GM23338 (cell line): ENCODE results near the gene ERBB4. TPM values are rescaled to one million over a fixed set of nuclear protein-coding genes. Genes with fewer than 3 reads are reported as not detected.

Experiments
- ATAC-seq: fragments of 200-7000 bp; cut with Tn5 transposase; 3 replicates; pipeline ENCODE4 v1.9.1; 2020
- DNase-seq: peaks from one replicate; pipeline ENCODE4 v3.0.0-alpha.2; 2015; ENCODE audit warnings: low spot score
- H2AFZ ChIP-seq: fragments of 200-600 bp; sonication (generic); 2 replicates; pipeline ENCODE4 v1.8.0; 2016; ENCODE audit warnings: antibody characterized with exemption, mild to moderate bottlenecking, moderate library complexity
- H3F3A ChIP-seq: fragments of 200-600 bp; sonication (generic); replicated peaks from 2 replicates; pipeline ENCODE4 v1.8.0; 2017; ENCODE audit warnings: antibody characterized with exemption, mixed run types, low read depth
- H3K27ac ChIP-seq: fragments of 200-600 bp; sonication (generic); 2 replicates; pipeline ENCODE4 v1.6.1; 2016; ENCODE audit warnings: low read depth
- H3K27me3 ChIP-seq: fragments of 200-600 bp; sonication (generic); 2 replicates; pipeline ENCODE4 v1.8.0; 2016; ENCODE audit warnings: mild to moderate bottlenecking, mixed run types, moderate library complexity; ENCODE audit not compliant: insufficient read depth
- H3K36me3 ChIP-seq: fragments of 200-600 bp; sonication (generic); 2 replicates; pipeline ENCODE4 v1.8.0; 2016; ENCODE audit warnings: mild to moderate bottlenecking; ENCODE audit not compliant: insufficient read depth
- H3K4me1 ChIP-seq: fragments of 200-600 bp; sonication (generic); 2 replicates; pipeline ENCODE4 v1.8.0; 2016; ENCODE audit warnings: mild to moderate bottlenecking, moderate library complexity; ENCODE audit not compliant: insufficient read depth
- H3K4me2 ChIP-seq: fragments of 200-600 bp; sonication (generic); 2 replicates; pipeline ENCODE4 v1.7.1; 2017; ENCODE audit warnings: mixed run types
- H3K4me3 ChIP-seq: fragments of 200-600 bp; sonication (generic); 2 replicates; pipeline ENCODE4 v1.6.1; 2016; ENCODE audit warnings: mixed run types
- H3K79me2 ChIP-seq: fragments of 200-600 bp; sonication (generic); replicated peaks from 2 replicates; pipeline ENCODE4 v1.8.0; 2017; ENCODE audit warnings: mild to moderate bottlenecking; ENCODE audit not compliant: insufficient read depth
- H3K9me2 ChIP-seq: fragments of 200-600 bp; sonication (generic); 2 replicates; pipeline ENCODE4 v1.8.0; 2017; ENCODE audit not compliant: insufficient read depth
- H4K20me1 ChIP-seq: fragments of 200-600 bp; sonication (generic); replicated peaks from 2 replicates; pipeline ENCODE4 v1.8.0; 2017; ENCODE audit warnings: mild to moderate bottlenecking; ENCODE audit not compliant: insufficient read depth
- H3K27ac Mint-ChIP-seq: 2 replicates; pipeline ENCODE4 v1.8.0; 2020; ENCODE audit warnings: inconsistent platforms, mild to moderate bottlenecking, moderate library complexity, mixed read lengths
- H3K27me3 Mint-ChIP-seq: 3 replicates; pipeline ENCODE4 v1.8.0; 2022; ENCODE audit warnings: low read depth, mild to moderate bottlenecking, moderate library complexity, mixed read lengths, inconsistent platforms; ENCODE audit not compliant: insufficient read depth, poor library complexity
- H3K36me3 Mint-ChIP-seq: 3 replicates; pipeline ENCODE4 v1.8.0; 2021; ENCODE audit warnings: low read depth, mild to moderate bottlenecking, inconsistent platforms, moderate library complexity, mixed read lengths
- H3K4me1 Mint-ChIP-seq: 3 replicates; pipeline ENCODE4 v1.8.0; 2020; ENCODE audit warnings: mild to moderate bottlenecking, inconsistent platforms, mixed read lengths
- H3K4me3 Mint-ChIP-seq: 3 replicates; pipeline ENCODE4 v1.8.0; 2021; ENCODE audit warnings: moderate library complexity, mild to moderate bottlenecking, inconsistent platforms, mixed read lengths
- H3K9me3 Mint-ChIP-seq: 3 replicates; pipeline ENCODE4 v1.8.0; 2020; ENCODE audit warnings: moderate library complexity, mild to moderate bottlenecking, inconsistent platforms, mixed read lengths
- ETS1 ChIP-seq: IDR thresholded peaks from 2 replicates; pipeline ENCODE4 v1.6.1; 2016; ENCODE audit warnings: antibody characterized with exemption
- JUNB ChIP-seq: IDR thresholded peaks from one replicate; pipeline ENCODE4 v1.6.1; 2016; ENCODE audit warnings: antibody characterized with exemption; ENCODE audit not compliant: unreplicated experiment
- POLR2AphosphoS5 ChIP-seq: IDR thresholded peaks from 2 replicates; pipeline ENCODE4 v1.6.1; 2016; ENCODE audit warnings: antibody characterized with exemption, low read depth
- polyA plus RNA-seq: library from polyadenylated mRNA; unstranded; fragments of >200 nt; fragmentation: Nextera tagmentation; extraction: Ambion mirVana; gene quantifications from 2 replicates; pipeline ENCODE4 v1.2.1, GENCODE V29; 2016
- total RNA-seq: library from RNA; depleted of rRNA; stranded (reverse); fragments of >200 nt; shearing (Covaris generic); gene quantifications from 2 replicates; pipeline ENCODE4 v1.2.3, GENCODE V29; 2014
- TF ChIP-seq, protein P1 (sequence below): fragments of 250-450 bp; sonication (Bioruptor Pico); IDR thresholded peaks from 2 replicates; pipeline ENCODE4 v1.5.0; 2020; ENCODE audit warnings: mild to moderate bottlenecking, moderate library complexity
- TF ChIP-seq, protein P2 (sequence below): IDR thresholded peaks from one replicate; pipeline ENCODE4 v1.6.1; 2018; ENCODE audit warnings: antibody characterized with exemption; ENCODE audit not compliant: unreplicated experiment

The ERBB4 gene
- total and polyA plus RNA-seq, 2 experiments from 2014 or later, result 0.73 to 1.1 TPM

DNA sequence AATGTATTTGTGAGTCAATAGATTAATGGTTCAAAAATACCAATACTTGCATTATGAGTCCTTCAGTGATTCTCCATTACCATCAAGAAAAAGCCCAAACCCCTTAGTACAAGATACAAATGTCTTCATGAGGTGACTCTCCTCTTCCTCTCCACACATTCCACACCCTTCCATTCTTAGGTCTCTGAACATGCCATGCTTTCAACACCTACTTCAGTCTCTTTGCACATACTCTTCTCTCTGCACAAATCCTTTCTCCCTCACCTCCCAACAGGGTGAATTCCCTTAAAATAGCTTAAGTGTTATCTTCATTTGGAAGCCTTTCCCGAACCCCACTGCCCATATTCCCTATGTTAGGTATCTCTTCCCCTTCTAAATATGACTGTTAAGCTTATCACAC is 131.9 kb downstream of the ERBB4 start (continued):
- TF ChIP-seq, protein P1, sequence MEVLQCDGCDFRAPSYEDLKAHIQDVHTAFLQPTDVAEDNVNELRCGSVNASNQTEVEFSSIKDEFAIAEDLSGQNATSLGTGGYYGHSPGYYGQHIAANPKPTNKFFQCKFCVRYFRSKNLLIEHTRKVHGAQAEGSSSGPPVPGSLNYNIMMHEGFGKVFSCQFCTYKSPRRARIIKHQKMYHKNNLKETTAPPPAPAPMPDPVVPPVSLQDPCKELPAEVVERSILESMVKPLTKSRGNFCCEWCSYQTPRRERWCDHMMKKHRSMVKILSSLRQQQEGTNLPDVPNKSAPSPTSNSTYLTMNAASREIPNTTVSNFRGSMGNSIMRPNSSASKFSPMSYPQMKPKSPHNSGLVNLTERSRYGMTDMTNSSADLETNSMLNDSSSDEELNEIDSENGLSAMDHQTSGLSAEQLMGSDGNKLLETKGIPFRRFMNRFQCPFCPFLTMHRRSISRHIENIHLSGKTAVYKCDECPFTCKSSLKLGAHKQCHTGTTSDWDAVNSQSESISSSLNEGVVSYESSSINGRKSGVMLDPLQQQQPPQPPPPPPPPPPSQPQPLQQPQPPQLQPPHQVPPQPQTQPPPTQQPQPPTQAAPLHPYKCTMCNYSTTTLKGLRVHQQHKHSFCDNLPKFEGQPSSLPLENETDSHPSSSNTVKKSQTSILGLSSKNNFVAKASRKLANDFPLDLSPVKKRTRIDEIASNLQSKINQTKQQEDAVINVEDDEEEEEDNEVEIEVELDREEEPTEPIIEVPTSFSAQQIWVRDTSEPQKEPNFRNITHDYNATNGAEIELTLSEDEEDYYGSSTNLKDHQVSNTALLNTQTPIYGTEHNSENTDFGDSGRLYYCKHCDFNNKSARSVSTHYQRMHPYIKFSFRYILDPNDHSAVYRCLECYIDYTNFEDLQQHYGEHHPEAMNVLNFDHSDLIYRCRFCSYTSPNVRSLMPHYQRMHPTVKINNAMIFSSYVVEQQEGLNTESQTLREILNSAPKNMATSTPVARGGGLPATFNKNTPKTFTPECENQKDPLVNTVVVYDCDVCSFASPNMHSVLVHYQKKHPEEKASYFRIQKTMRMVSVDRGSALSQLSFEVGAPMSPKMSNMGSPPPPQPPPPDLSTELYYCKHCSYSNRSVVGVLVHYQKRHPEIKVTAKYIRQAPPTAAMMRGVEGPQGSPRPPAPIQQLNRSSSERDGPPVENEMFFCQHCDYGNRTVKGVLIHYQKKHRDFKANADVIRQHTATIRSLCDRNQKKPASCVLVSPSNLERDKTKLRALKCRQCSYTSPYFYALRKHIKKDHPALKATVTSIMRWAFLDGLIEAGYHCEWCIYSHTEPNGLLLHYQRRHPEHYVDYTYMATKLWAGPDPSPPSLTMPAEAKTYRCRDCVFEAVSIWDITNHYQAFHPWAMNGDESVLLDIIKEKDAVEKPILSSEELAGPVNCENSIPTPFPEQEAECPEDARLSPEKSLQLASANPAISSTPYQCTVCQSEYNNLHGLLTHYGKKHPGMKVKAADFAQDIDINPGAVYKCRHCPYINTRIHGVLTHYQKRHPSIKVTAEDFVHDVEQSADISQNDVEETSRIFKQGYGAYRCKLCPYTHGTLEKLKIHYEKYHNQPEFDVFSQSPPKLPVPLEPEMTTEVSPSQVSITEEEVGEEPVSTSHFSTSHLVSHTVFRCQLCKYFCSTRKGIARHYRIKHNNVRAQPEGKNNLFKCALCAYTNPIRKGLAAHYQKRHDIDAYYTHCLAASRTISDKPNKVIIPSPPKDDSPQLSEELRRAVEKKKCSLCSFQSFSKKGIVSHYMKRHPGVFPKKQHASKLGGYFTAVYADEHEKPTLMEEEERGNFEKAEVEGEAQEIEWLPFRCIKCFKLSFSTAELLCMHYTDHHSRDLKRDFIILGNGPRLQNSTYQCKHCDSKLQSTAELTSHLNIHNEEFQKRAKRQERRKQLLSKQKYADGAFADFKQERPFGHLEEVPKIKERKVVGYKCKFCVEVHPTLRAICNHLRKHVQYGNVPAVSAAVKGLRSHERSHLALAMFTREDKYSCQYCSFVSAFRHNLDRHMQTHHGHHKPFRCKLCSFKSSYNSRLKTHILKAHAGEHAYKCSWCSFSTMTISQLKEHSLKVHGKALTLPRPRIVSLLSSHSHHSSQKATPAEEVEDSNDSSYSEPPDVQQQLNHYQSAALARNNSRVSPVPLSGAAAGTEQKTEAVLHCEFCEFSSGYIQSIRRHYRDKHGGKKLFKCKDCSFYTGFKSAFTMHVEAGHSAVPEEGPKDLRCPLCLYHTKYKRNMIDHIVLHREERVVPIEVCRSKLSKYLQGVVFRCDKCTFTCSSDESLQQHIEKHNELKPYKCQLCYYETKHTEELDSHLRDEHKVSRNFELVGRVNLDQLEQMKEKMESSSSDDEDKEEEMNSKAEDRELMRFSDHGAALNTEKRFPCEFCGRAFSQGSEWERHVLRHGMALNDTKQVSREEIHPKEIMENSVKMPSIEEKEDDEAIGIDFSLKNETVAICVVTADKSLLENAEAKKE (CRISPR knock-in tag), result no peak
- no peak for TF ChIP-seq JUNB

DNA sequence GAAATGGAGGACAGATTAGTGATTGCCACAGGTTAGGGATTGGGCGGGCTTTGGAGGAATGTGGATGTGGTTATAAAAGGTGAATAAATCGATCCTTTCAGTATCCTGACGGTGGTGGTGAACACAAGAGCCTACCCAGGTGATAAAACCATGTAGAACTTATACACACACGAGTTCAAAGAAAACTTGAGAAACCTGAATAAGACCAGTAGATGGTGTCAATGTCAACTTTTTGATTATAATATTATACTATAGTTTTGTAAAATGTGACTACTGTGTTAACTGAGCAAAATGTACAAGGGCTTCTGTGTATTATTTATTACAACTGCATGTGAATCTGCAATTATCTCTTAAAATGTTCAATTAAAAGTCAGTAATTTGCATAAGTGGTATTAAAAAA is 136.3 kb downstream of the ERBB4 start:
- no peak overlapping the region for H3K4me2 ChIP-seq
- Mint-ChIP-seq H3K27ac (no peak overlapping the region), H3K9me3 (no peaks in the 10 kb centered on the region), H3K4me1 (peaks cover 13% of the 10 kb centered on the region), H3K27me3 (peaks cover 4% of the 10 kb centered on the region), H3K36me3 (no peaks in the 10 kb centered on the region), H3K4me3 (no peak overlapping the region)
- H3K36me3 ChIP-seq, result 0 out of 2 replicates have a peak, but pooled peaks cover 3% of the 10 kb centered on the region
- no peak overlapping the region for H3K27ac ChIP-seq
- H3K4me3 ChIP-seq, result no peak overlapping the region
- no peaks in the 10 kb centered on the region for H3K27me3 ChIP-seq
- no peak overlapping the region for H2AFZ ChIP-seq
- DNase-seq (no peak), ATAC-seq (no peak)
- H4K20me1 ChIP-seq, result no peaks in the 10 kb centered on the region
- no peaks in the 10 kb centered on the region for H3K79me2 ChIP-seq
- no peaks in the 10 kb centered on the region for H3K9me2 ChIP-seq
- peaks cover 13% of the 10 kb centered on the region for H3K4me1 ChIP-seq
- H3F3A ChIP-seq, result no peaks in the 10 kb centered on the region
- TF ChIP-seq, protein P2, sequence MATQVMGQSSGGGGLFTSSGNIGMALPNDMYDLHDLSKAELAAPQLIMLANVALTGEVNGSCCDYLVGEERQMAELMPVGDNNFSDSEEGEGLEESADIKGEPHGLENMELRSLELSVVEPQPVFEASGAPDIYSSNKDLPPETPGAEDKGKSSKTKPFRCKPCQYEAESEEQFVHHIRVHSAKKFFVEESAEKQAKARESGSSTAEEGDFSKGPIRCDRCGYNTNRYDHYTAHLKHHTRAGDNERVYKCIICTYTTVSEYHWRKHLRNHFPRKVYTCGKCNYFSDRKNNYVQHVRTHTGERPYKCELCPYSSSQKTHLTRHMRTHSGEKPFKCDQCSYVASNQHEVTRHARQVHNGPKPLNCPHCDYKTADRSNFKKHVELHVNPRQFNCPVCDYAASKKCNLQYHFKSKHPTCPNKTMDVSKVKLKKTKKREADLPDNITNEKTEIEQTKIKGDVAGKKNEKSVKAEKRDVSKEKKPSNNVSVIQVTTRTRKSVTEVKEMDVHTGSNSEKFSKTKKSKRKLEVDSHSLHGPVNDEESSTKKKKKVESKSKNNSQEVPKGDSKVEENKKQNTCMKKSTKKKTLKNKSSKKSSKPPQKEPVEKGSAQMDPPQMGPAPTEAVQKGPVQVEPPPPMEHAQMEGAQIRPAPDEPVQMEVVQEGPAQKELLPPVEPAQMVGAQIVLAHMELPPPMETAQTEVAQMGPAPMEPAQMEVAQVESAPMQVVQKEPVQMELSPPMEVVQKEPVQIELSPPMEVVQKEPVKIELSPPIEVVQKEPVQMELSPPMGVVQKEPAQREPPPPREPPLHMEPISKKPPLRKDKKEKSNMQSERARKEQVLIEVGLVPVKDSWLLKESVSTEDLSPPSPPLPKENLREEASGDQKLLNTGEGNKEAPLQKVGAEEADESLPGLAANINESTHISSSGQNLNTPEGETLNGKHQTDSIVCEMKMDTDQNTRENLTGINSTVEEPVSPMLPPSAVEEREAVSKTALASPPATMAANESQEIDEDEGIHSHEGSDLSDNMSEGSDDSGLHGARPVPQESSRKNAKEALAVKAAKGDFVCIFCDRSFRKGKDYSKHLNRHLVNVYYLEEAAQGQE, result no peak
- TF ChIP-seq ETS1, result no peak
- TF ChIP-seq, protein P1 (CRISPR knock-in tag), result no peak
- TF ChIP-seq POLR2AphosphoS5, result no peak
